Measurements from ENCODE around the gene SPEN. TPM values are rescaled to one million over a fixed set of nuclear protein-coding genes. Genes with fewer than 3 reads are reported as not detected.

The SPEN gene
- total RNA-seq, 1 donor from 2014 or later, result 35.0 TPM

DNA sequence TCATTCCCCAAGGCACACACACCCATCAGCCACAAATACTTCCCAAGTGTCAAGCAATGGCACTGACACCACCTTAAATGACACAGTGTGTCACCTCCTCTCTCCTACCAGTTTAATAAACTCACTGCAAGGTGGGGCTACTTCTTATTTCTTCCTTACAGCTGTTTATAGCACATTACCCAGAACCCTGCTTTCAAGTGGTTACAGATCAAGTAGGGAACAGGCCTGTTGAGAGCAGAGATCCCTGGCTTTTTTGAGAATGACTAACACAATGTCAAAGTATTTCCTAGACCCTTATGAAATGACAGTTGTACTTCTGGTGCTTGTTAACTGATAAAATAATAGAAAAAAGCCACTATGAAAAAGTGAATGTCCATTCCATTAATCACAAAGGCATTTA, 108.6 kb downstream of the SPEN start:
- peaks cover 58% of the 10 kb centered on the region for H3K4me1 ChIP-seq (ENCODE audit: insufficient read depth, low read length)

DNA sequence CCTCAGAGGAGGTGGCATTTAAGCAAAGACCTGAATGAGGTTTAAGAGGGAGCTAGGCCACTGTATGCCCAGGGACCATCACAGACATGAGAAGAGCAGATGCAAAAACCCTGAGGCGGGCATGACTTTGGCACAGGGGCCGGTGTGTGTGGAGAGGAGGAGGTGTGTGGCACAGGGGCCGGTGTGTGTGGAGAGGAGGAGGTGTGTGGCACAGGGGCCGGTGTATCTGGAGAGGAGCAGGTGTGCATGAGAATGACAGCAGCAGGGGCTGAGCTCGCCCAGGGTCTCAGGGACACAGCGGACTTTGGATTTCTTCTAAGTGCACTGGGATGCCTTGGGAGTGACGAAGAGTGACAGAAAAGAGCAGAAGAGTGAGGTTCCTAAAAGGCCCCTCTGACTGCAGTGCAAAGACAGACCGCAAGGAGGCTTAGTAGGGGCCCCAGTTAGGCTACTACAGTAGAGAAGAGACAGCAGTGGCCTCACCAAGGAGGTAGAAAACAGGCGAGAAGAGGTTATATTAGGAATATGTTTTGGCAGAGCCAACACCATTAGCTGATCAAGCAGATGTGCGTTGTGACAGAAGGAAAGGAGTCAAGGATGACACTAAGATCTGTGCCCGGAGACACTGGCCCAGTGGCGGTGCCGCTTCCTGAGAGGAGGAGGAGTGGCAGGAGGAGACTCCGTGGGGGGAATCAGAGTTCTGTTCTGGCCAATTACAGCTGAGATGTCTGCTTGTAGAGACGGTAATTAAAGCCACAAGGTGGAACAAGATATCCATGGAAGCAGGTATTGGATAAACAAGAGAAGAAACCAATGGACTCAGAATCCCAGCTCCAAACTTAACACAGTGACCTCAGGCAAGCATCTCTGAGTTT, 110.0 kb downstream of the SPEN start:
- no peaks in the 10 kb centered on the region for H3K27me3 Mint-ChIP-seq (ENCODE audit: low read depth, unreplicated experiment)
- no peak overlapping the region for H3K4me3 Mint-ChIP-seq (ENCODE audit: unreplicated experiment)
- no peak overlapping the region for H3K4me3 ChIP-seq (ENCODE audit: insufficient read depth, low read depth, low read length)
- no peak overlapping the region for H2AFZ ChIP-seq (ENCODE audit: low read depth, low read length)
- H3K4me1 ChIP-seq (ENCODE audit: insufficient read depth, low read length), result peaks cover 45% of the 10 kb centered on the region
- FAIRE-seq (no peak), DNase-seq (ENCODE audit: low read depth) (no peak)
- peaks cover 10% of the 10 kb centered on the region for H3K36me3 Mint-ChIP-seq (ENCODE audit: low read depth, unreplicated experiment)
- H3K27ac ChIP-seq (ENCODE audit: low read depth, low read length), result no peak overlapping the region
- peaks cover 43% of the 10 kb centered on the region for H4K20me1 ChIP-seq (ENCODE audit: insufficient read depth, low read length)
- peaks cover 35% of the 10 kb centered on the region for H3K4me1 Mint-ChIP-seq (ENCODE audit: low read depth, unreplicated experiment)
- H3K27me3 ChIP-seq (ENCODE audit: insufficient read depth, low read length), result no peaks in the 10 kb centered on the region
- H3K36me3 ChIP-seq (ENCODE audit: insufficient read depth, low read length), result no peaks in the 10 kb centered on the region
- H3K9ac ChIP-seq (ENCODE audit: low read length), result no peak overlapping the region
- TF ChIP-seq, protein P1, sequence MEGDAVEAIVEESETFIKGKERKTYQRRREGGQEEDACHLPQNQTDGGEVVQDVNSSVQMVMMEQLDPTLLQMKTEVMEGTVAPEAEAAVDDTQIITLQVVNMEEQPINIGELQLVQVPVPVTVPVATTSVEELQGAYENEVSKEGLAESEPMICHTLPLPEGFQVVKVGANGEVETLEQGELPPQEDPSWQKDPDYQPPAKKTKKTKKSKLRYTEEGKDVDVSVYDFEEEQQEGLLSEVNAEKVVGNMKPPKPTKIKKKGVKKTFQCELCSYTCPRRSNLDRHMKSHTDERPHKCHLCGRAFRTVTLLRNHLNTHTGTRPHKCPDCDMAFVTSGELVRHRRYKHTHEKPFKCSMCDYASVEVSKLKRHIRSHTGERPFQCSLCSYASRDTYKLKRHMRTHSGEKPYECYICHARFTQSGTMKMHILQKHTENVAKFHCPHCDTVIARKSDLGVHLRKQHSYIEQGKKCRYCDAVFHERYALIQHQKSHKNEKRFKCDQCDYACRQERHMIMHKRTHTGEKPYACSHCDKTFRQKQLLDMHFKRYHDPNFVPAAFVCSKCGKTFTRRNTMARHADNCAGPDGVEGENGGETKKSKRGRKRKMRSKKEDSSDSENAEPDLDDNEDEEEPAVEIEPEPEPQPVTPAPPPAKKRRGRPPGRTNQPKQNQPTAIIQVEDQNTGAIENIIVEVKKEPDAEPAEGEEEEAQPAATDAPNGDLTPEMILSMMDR (IDR thresholded peaks at IDR 0.05; ENCODE audit: insufficient read depth, low read depth, low read length), result peak; percentile 37
- no peak for TF ChIP-seq EZH2 (IDR thresholded peaks at IDR 0.05; ENCODE audit: insufficient read depth, low read length)
- H3K27ac Mint-ChIP-seq (ENCODE audit: unreplicated experiment), result no peak overlapping the region
- peak overlapping the region; percentile 0 for H3K4me2 ChIP-seq (ENCODE audit: low read length)
- peaks cover 89% of the 10 kb centered on the region for H3K79me2 ChIP-seq (ENCODE audit: insufficient read depth, low read length)
- H3K9me3 ChIP-seq (ENCODE audit: insufficient read depth, low read depth, low read length), result no peaks in the 10 kb centered on the region
- no peaks in the 10 kb centered on the region for H3K9me3 Mint-ChIP-seq (ENCODE audit: unreplicated experiment)

More for the DNA sequence above, 108.6 kb downstream of the SPEN start:
- no peak for TF ChIP-seq EZH2 (IDR thresholded peaks at IDR 0.05; ENCODE audit: insufficient read depth, low read length)
- TF ChIP-seq, protein P1 (IDR thresholded peaks at IDR 0.05; ENCODE audit: insufficient read depth, low read depth, low read length), result no peak
- Histone ChIP-seq H3K9ac (ENCODE audit: low read length) (peak overlapping the region; percentile 1), H3K27me3 (ENCODE audit: insufficient read depth, low read length) (no peaks in the 10 kb centered on the region), H3K36me3 (ENCODE audit: insufficient read depth, low read length) (no peaks in the 10 kb centered on the region), H2AFZ (ENCODE audit: low read depth, low read length) (no peak overlapping the region), H4K20me1 (ENCODE audit: insufficient read depth, low read length) (peaks cover 39% of the 10 kb centered on the region), H3K9me3 (ENCODE audit: insufficient read depth, low read depth, low read length) (no peaks in the 10 kb centered on the region), H3K4me3 (ENCODE audit: insufficient read depth, low read depth, low read length) (no peak overlapping the region), H3K27ac (ENCODE audit: low read depth, low read length) (peak overlapping the region; percentile 45), H3K79me2 (ENCODE audit: insufficient read depth, low read length) (peaks cover 89% of the 10 kb centered on the region), H3K4me2 (ENCODE audit: low read length) (peak overlapping the region; percentile 10)
- DNase-seq (ENCODE audit: low read depth) (peak; percentile 62), FAIRE-seq (peak; percentile 29)
- Mint-ChIP-seq H3K27me3 (ENCODE audit: low read depth, unreplicated experiment) (no peaks in the 10 kb centered on the region), H3K9me3 (ENCODE audit: unreplicated experiment) (no peaks in the 10 kb centered on the region), H3K36me3 (ENCODE audit: low read depth, unreplicated experiment) (peaks cover 7% of the 10 kb centered on the region), H3K27ac (ENCODE audit: unreplicated experiment) (peak overlapping the region; percentile 26), H3K4me3 (ENCODE audit: unreplicated experiment) (no peak overlapping the region), H3K4me1 (ENCODE audit: low read depth, unreplicated experiment) (peaks cover 47% of the 10 kb centered on the region)

DNA sequence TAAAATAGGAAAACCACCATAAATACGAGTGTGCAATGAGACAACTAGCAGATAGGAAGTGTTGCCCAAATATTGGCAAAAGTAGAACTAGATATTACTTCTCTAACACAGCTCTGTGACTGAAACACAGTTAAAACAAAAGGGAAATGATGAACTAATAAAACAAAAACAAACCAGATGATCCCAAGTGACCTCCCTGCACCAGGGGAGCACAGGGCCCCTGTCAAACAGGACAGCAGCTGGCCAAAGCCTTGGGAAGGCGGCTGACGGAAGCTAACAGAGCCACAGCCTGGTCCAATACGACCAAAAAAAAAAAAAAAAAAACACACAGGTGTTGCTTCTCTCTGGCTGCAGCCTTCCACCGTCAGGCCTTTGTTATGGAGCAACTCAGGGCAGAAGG, 110.6 kb downstream of the SPEN start:
- Mint-ChIP-seq H3K36me3 (ENCODE audit: low read depth, unreplicated experiment) (peaks cover 10% of the 10 kb centered on the region), H3K27me3 (ENCODE audit: low read depth, unreplicated experiment) (no peaks in the 10 kb centered on the region), H3K27ac (ENCODE audit: unreplicated experiment) (no peak overlapping the region), H3K4me3 (ENCODE audit: unreplicated experiment) (no peak overlapping the region), H3K4me1 (ENCODE audit: low read depth, unreplicated experiment) (peaks cover 31% of the 10 kb centered on the region), H3K9me3 (ENCODE audit: unreplicated experiment) (no peaks in the 10 kb centered on the region)
- FAIRE-seq, result no peak
- Histone ChIP-seq H3K27me3 (ENCODE audit: insufficient read depth, low read length) (no peaks in the 10 kb centered on the region), H3K9ac (ENCODE audit: low read length) (no peak overlapping the region), H4K20me1 (ENCODE audit: insufficient read depth, low read length) (peaks cover 47% of the 10 kb centered on the region), H3K27ac (ENCODE audit: low read depth, low read length) (no peak overlapping the region), H3K79me2 (ENCODE audit: insufficient read depth, low read length) (peaks cover 95% of the 10 kb centered on the region), H3K36me3 (ENCODE audit: insufficient read depth, low read length) (no peaks in the 10 kb centered on the region), H3K9me3 (ENCODE audit: insufficient read depth, low read depth, low read length) (no peaks in the 10 kb centered on the region), H3K4me2 (ENCODE audit: low read length) (peak overlapping the region; percentile 0), H2AFZ (ENCODE audit: low read depth, low read length) (no peak overlapping the region), H3K4me3 (ENCODE audit: insufficient read depth, low read depth, low read length) (no peak overlapping the region), H3K4me1 (ENCODE audit: insufficient read depth, low read length) (peaks cover 39% of the 10 kb centered on the region)
- TF ChIP-seq EZH2 (IDR thresholded peaks at IDR 0.05; ENCODE audit: insufficient read depth, low read length), result no peak
- TF ChIP-seq, protein P1 (IDR thresholded peaks at IDR 0.05; ENCODE audit: insufficient read depth, low read depth, low read length), result no peak
- DNase-seq (ENCODE audit: low read depth), result no peak

Measured in astrocyte (in vitro differentiated cells and primary cell).